Mucosa of stomach (tissue), 1 donor: ENCODE data around the gene TAOK3.
"Not testable (repeated sequence)": the region's sequence is repeated elsewhere in the genome, so short reads cannot be mapped to it uniquely, and the experiment has no call there.

Experiments
- H3K27me3 ChIP-seq: one replicate; pipeline ENCODE4 v1.7.0; 2013; ENCODE audit warnings: mild to moderate bottlenecking, low read length; ENCODE audit not compliant: control insufficient read depth, insufficient read depth
- H3K36me3 ChIP-seq: one replicate; pipeline ENCODE4 v1.7.0; 2013; ENCODE audit warnings: low read length; ENCODE audit not compliant: control insufficient read depth, insufficient read depth
- H3K4me1 ChIP-seq: one replicate; pipeline ENCODE4 v1.7.0; 2013; ENCODE audit warnings: mild to moderate bottlenecking, low read length; ENCODE audit not compliant: control insufficient read depth, insufficient read depth
- H3K4me3 ChIP-seq: one replicate; pipeline ENCODE4 v1.7.0; 2013; ENCODE audit warnings: low read length
- H3K9ac ChIP-seq: one replicate; pipeline ENCODE4 v1.7.0; 2013; ENCODE audit warnings: mild to moderate bottlenecking, low read length, moderate library complexity
- H3K9me3 ChIP-seq: one replicate; pipeline ENCODE4 v1.7.0; 2013; ENCODE audit warnings: mild to moderate bottlenecking, low read length, moderate library complexity; ENCODE audit not compliant: control insufficient read depth
- donor health status: Pancreatic carcinoma.

TAOK3 gene

GRCh38 chr12:118137148-118137678 is 235.5 kb downstream of the TAOK3 start:
- peaks cover under 1% of the 10 kb centered on the region for H3K4me1 ChIP-seq
- no peaks in the 10 kb centered on the region for H3K9me3 ChIP-seq
- H3K27me3 ChIP-seq, result no peaks in the 10 kb centered on the region
- H3K9ac ChIP-seq, result peak overlapping the region; percentile 93
- no peaks in the 10 kb centered on the region for H3K36me3 ChIP-seq
- peak overlapping the region; percentile 58 for H3K4me3 ChIP-seq

DNA sequence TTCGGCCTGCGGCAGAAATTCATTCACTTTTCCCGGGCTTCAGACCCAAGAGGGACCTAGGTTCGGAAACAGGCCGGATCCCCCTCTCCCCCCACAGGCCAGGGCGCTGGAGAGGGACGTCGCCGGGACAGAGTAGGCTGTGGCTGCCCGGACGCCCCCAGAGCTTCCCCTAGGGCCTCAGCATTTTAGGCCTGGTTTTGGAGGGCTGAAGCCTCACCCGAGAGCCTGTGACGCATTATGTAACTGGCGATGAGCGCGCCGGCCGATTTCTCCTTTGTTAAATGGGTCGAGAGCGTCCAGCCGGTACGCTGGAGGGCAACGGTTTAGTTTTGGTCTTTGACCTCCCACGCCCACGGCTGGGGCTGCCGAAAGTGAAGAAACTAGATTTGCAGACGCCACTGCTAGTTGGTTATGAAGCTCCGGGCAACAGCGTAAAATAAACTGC is 236.1 kb downstream of the TAOK3 start:
- H3K4me3 ChIP-seq, result peak overlapping the region; percentile 58
- H3K9me3 ChIP-seq, result no peaks in the 10 kb centered on the region
- H3K27me3 ChIP-seq, result no peaks in the 10 kb centered on the region
- H3K36me3 ChIP-seq, result no peaks in the 10 kb centered on the region
- peak overlapping the region; percentile 93 for H3K9ac ChIP-seq
- peaks cover 7% of the 10 kb centered on the region for H3K4me1 ChIP-seq

DNA sequence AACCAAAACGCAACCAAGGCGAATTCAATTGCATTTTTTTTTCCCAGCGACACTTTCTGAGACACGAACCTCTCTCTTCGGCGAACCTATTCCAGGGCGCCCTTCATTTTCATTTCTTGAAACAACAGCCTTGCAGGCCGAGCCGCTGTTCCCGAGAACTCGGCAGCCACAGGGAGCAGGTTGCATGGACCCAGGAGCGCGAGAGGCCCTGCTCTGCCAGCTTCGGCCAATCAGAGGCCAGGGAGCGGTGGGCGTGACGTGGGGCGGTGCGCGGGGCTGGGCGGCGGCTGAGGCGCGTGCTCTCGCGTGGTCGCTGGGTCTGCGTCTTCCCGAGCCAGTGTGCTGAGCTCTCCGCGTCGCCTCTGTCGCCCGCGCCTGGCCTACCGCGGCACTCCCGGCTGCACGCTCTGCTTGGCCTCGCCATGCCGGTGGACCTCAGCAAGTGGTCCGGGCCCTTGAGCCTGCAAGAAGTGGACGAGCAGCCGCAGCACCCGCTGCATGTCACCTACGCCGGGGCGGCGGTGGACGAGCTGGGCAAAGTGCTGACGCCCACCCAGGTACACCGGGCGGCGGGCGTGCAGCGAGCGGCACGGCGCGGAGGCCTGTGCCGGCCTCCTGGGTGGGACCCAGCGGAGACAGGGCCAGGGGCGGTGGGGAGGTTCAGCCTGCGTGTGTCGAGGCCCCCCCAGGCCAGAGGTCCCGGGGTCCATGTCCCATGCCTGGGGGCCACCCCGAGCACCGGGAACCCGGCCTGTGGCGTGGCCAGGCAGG is 236.7 kb downstream of the TAOK3 start, which contains the start of gene PEBP1:
PEBP1 (plus strand) TSS at position 337 of the 771 bp plus-strand sequence; CDS start at position 423, 86 bp downstream.
- H3K27me3 ChIP-seq, result no peaks in the 10 kb centered on the region
- peaks cover 9% of the 10 kb centered on the region for H3K4me1 ChIP-seq
- no peaks in the 10 kb centered on the region for H3K9me3 ChIP-seq
- H3K4me3 ChIP-seq, result peak within 1 kb of the TSS; percentile 58
- no peaks in the 10 kb centered on the region for H3K36me3 ChIP-seq
- peak within 1 kb of the TSS; percentile 93 for H3K9ac ChIP-seq

- H3K36me3 ChIP-seq, H3K4me3 ChIP-seq, H3K9ac ChIP-seq: not testable (repeated sequence)
Measured at GRCh38 chr12:118129436-118129835, 243.3 kb downstream of the TAOK3 start.

DNA sequence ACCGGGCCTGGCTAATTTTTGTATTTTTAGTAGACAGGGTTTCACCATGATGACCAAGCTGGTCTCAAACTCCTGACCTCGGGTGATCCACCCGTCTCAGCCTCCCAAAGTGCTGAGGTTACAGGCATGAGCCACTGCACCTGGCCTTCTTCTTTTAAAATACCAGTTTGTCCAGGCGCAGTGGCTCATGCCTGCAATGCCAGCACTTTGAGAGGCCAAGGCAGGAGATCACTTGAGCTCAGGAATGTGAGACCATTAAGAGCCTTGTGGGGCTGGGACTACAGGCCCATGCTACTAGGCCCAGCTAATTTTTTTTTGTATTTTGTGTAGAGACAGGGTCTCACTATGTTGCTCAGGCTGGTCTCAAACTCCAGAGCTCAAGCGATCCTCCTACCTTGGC is 244.8 kb downstream of the TAOK3 start:
- no peak overlapping the region for H3K4me3 ChIP-seq
- H3K9ac ChIP-seq, result no peak overlapping the region

More at GRCh38 chr12:118129436-118129835, 243.3 kb downstream of the TAOK3 start:
- H3K4me1 ChIP-seq, result peaks cover 27% of the 10 kb centered on the region
- H3K27me3 ChIP-seq, H3K9me3 ChIP-seq: not testable (repeated sequence)

GRCh38 chr12:118126119-118126757 is 246.5 kb downstream of the TAOK3 start:
- Histone ChIP-seq H3K9ac (peak overlapping the region; percentile 43), H3K4me3 (no peak overlapping the region), H3K9me3 (no peaks in the 10 kb centered on the region), H3K27me3 (no peaks in the 10 kb centered on the region), H3K4me1 (peaks cover 28% of the 10 kb centered on the region), H3K36me3 (no peaks in the 10 kb centered on the region)

More for the DNA sequence above, 244.8 kb downstream of the TAOK3 start:
- peaks cover 35% of the 10 kb centered on the region for H3K4me1 ChIP-seq
- no peaks in the 10 kb centered on the region for H3K27me3 ChIP-seq
- no peaks in the 10 kb centered on the region for H3K9me3 ChIP-seq
- H3K36me3 ChIP-seq, result no peaks in the 10 kb centered on the region

DNA sequence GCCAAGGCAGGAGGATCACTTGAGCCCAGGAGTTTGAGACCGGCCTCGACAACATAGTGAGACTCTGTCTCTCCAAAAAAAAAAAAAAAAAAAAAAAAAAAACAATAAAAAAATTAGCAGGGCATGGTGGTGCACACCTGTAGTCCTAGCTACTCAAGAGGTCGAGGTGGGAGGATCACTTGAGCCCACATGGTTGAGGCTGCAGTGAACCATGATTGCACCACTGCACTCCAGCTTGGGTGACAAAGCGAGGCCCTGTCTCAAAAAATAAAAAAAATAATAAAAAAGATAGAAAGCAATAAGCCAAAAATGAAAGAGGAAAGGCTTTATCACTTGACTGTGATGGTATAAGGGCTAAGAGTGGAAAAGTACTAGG is 247.0 kb downstream of the TAOK3 start:
- no peaks in the 10 kb centered on the region for H3K36me3 ChIP-seq
- no peaks in the 10 kb centered on the region for H3K27me3 ChIP-seq
- no peak overlapping the region for H3K4me3 ChIP-seq
- peaks cover 31% of the 10 kb centered on the region for H3K4me1 ChIP-seq
- no peak overlapping the region for H3K9ac ChIP-seq
- H3K9me3 ChIP-seq, result no peaks in the 10 kb centered on the region

DNA sequence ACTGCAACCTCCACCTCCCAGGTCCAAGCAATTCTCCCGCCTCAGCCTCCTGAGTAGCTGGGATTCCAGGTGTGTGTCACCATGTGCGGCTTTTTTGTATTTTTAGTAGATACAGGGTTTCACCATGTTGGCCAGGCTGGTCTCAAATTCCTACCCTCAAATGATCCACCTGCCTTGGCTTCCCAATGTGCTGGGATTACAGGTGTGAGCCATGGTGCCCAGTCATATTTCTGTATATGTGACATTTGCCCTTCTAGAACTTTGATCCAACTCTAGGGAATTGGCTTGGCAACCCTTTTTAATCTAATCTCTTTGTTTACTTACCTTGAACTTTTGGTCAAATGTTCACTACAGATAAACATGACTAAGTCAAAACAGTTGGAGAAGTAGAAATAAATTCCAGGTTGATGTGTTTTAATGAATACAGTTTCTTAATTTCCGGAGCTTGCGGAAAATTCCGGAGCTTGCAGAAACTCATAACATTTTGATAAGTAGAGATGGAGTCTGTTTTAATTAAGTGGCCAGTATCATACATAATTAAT is 248.3 kb downstream of the TAOK3 start:
- H3K9me3 ChIP-seq, result no peaks in the 10 kb centered on the region
- no peaks in the 10 kb centered on the region for H3K27me3 ChIP-seq
- H3K4me1 ChIP-seq, result peaks cover 31% of the 10 kb centered on the region
- no peaks in the 10 kb centered on the region for H3K36me3 ChIP-seq
- no peak overlapping the region for H3K9ac ChIP-seq
- no peak overlapping the region for H3K4me3 ChIP-seq

- no peaks in the 10 kb centered on the region for H3K27me3 ChIP-seq
- no peaks in the 10 kb centered on the region for H3K36me3 ChIP-seq
- H3K4me3 ChIP-seq, result no peak overlapping the region
- H3K4me1 ChIP-seq, result peaks cover 29% of the 10 kb centered on the region
- H3K9me3 ChIP-seq, result no peaks in the 10 kb centered on the region
- H3K9ac ChIP-seq, result no peak overlapping the region
Measured at GRCh38 chr12:118122264-118122663, 250.4 kb downstream of the TAOK3 start.

GRCh38 chr12:118120579-118121363 is 251.9 kb downstream of the TAOK3 start:
- no peaks in the 10 kb centered on the region for H3K9me3 ChIP-seq
- peaks cover 24% of the 10 kb centered on the region for H3K4me1 ChIP-seq
- no peak overlapping the region for H3K4me3 ChIP-seq
- no peaks in the 10 kb centered on the region for H3K27me3 ChIP-seq
- H3K9ac ChIP-seq, result peak overlapping the region; percentile 29
- no peaks in the 10 kb centered on the region for H3K36me3 ChIP-seq

- H3K36me3 ChIP-seq, result no peaks in the 10 kb centered on the region
- H3K27me3 ChIP-seq, result no peaks in the 10 kb centered on the region
- H3K4me1 ChIP-seq, result peaks cover 25% of the 10 kb centered on the region
- H3K9ac ChIP-seq, result no peak overlapping the region
- no peaks in the 10 kb centered on the region for H3K9me3 ChIP-seq
- no peak overlapping the region for H3K4me3 ChIP-seq
Measured at GRCh38 chr12:118119449-118119879, 253.2 kb downstream of the TAOK3 start.
